ENCODE data around the gene MICAL3.

- no peak for TF ChIP-seq CTCF (IDR thresholded peaks at IDR 0.05)
- TF ChIP-seq POLR2A (IDR thresholded peaks at IDR 0.05), result no peak
- TF ChIP-seq EP300 (IDR thresholded peaks at IDR 0.05), result no peak
These were observed 777 bp upstream of the MICAL3 start for GRCh38 chr22:18024956-18025720.
